Measurements from ENCODE around the gene C9orf43. TPM values are rescaled to one million over a fixed set of nuclear protein-coding genes. Genes with fewer than 3 reads are reported as not detected.

Gene C9orf43, protein sequence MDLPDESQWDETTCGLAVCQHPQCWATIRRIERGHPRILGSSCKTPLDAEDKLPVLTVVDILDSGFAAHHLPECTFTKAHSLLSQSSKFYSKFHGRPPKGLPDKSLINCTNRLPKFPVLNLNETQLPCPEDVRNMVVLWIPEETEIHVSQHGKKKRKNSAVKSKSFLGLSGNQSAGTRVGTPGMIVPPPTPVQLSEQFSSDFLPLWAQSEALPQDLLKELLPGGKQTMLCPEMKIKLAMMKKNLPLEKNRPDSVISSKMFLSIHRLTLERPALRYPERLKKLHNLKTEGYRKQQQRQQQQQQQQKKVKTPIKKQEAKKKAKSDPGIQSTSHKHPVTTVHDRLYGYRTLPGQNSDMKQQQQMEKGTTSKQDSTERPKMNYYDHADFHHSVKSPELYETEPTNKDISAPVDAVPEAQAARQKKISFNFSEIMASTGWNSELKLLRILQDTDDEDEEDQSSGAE
- 0.25 and 0.77 TPM in 2 replicates for total RNA-seq

DNA sequence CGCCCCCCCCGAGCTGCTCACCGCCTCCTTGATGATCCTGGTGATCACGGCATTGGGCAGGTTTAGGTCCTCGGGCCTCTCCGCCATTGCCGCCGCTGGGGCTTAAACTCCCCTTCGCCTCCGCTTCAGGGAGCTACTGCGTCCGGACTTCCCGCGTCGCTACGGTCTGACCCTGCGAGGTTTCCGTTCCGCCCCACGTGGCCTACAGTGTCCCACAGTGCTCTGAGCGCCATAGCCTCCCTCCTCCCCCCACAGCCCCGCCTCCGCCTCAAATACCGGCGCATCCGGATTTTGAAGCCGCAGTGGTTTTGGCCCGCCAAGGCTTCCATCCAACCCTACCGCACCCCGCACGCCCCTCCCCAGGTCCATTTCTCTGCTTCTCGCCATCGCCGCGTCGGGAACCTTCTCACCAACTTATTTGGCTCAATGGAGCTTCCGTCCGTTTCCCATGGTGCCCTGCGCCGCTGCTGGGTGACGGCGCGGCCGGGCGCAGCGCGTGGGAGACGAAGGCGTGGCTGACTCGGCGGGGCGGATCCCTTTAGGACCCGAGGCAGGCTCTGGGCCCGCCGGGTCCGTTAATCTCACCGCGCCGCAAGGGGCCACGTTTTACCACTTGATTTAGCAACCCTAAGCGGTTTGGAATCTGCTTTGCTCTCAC lies at the start of gene C9orf43, which contains the start of gene POLE3:
Gene C9orf43, plus strand, starts transcription at position 541 of the 658 bp plus-strand sequence. CDS start 2,747 bp downstream, outside the sequence.
Gene POLE3, minus strand, starts transcription at position 469 of the 658 bp plus-strand sequence. Its CDS starts 382 bp downstream, at position 87.

DNA sequence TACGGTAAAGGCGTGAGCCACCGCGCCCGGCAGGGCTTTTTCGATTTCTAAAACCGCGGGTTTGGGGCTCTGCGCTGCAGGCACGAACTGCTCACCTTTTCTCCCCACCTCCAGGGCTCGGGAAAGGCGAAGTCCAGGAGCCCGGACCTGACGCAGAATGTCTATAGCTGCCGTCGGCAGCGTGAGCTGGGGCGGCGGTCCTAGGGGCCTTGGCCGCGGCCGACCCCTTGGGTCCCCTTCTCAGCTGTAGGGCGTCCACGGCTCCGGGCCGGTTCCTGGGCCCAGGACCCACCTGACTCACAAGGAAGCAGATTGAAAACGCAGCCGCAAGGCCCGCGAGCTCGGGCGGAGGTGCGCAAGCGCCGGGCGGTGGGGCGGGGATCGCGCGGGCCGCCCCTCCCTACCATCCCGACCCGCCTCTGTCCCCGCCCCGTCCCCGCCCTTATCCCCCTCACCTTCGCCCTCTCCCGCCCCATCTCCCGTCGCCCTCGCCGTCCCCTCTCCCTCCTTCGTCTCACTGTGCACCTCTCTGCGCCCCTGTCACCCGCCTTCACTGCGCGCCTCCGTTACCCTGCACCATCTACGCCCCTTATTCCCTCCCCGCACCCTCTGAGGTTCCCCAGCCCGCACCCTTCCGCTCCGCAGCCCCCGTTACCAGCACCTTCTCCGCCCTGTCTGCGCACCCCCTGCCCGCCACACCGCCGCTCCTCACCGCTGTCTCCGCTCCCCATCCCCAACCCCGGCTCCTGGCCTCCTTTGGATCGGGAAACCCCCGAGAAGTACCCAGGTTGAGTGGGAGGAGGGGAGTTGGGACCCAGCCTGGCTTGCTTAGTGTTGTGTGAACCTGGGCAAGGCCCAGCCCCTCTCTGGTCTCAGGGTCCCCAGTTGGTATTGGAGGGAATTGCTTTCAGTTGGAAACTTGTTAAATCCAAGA lies 33.6 kb upstream of the C9orf43 start, which contains the start of gene HDHD3:
Gene HDHD3, minus strand, starts transcription at position 353 of the 934 bp plus-strand sequence. CDS start 2,632 bp downstream, outside the sequence.

DNA sequence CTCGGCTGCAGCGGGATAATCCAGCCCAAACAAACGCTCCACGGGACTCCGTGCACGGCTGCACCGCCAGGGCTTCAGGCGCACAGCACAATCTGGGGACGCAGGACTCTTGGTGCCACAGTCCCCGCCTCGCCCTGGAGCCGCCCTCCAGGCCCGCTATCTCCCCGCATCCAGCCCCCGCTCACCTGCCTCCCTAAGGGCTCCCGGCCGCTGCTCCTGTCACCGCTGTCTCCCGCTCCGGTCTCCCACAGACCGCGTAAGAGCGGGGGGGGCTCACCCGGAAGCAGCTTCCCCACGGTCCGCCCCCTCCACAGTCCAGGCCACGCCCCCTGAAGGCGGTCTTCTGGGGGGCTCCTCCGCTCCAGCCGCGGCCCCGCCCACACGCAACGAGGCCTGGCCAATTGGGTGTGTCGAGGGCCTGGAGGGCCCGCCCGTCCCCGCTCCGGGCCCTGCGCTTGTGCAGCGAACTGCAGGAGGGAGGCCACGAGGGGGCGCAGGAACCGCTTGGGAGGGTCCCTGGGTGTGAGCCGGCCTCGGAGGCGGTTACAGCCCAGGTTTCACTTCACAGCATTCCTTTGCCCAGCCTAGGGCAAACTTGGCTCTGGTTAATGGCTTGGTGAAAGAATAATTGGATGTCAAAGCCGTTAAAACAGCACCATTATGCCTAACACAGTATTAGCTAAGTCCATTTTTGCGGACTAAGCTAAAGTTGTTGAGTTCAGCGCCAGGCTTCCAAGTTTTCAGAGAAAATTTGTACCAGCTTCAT lies 9.3 kb upstream of the C9orf43 start, which contains the start of gene ALAD:
Gene ALAD, minus strand, starts transcription at position 258 of the 766 bp plus-strand sequence. CDS start 7,725 bp downstream, outside the sequence.

DNA sequence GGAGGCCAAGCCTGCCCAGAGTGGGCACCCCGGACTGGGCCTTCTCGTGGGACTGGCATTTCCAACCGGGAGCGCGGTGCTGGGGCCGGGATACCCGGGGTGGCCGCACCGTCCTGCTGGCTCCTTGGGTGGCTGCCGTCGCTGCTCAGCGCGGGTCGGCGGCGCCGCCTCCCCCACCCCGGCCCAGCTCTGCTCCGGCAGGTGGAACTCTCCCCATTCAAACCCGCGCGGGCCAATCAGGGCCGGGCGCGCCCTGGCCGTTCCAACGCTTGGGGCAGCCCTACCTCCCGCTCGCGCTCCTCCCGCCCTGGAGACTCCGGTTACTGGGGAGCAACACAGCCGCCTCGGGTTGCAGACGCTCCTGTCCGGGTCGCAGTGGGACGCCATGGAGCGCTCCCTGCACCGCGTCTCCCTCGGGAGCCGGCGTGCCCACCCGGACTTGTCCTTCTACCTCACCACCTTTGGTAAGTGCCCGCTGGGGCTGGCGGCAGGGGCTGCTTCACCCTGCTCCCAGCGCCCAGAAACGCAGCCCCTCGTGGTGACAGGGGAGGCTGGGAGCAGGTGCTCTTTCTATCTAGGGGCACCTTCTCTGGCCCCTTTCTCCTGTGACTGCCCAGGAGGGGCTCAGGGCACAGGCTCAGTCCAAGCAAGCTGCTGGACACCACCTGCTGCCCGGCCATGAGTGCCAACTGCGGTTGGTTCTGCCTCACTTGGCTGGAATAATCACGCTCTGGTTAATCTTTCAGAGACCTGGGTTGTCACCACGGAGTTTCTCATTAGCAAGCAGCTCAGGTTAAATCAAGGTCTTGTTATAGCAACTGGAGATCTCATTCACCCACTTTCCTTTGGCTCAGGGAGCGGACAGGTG lies 53.1 kb downstream of the C9orf43 start, which contains the start of gene RGS3:
Gene RGS3, plus strand, starts transcription at position 310 of the 868 bp plus-strand sequence. Its CDS starts 76 bp downstream, at position 386.

Other genes starting within 250 kb of the C9orf43 start
- 17.5 and 27.3 TPM in 2 replicates for gene FKBP15, start 189.5 kb upstream of the C9orf43 start, total RNA-seq
- 27.8 and 37.9 TPM in 2 replicates for gene SLC31A1, start 189.2 kb upstream of the C9orf43 start, total RNA-seq
- gene CDC26, start 135.2 kb upstream of the C9orf43 start, total RNA-seq: 40.1 and 53.2 TPM in 2 replicates
- gene PRPF4, start 135.1 kb upstream of the C9orf43 start, total RNA-seq: 23.9 and 46.6 TPM in 2 replicates
- 0.37 TPM in 1 of 2 replicates, not detected in the other for gene RNF183, start 107.4 kb upstream of the C9orf43 start, total RNA-seq
- gene WDR31, start 70.5 kb upstream of the C9orf43 start, total RNA-seq: 1.3 and 2.7 TPM in 2 replicates
- not detected in 2 replicates for gene BSPRY, start 61.2 kb upstream of the C9orf43 start, total RNA-seq
- gene HDHD3, start 33.8 kb upstream of the C9orf43 start, total RNA-seq: 10.6 and 15.5 TPM in 2 replicates
- 17.7 and 24.2 TPM in 2 replicates for gene ALAD, start 9.5 kb upstream of the C9orf43 start, total RNA-seq
- 27.5 and 64.3 TPM in 2 replicates for gene POLE3, start 72 bp upstream of the C9orf43 start, total RNA-seq
- gene RGS3, start 53.0 kb downstream of the C9orf43 start, total RNA-seq: 44.2 and 46.5 TPM in 2 replicates